IMR-90 (cell line): Measurements from ENCODE around the gene CEP170. TPM values are rescaled to one million over a fixed set of nuclear protein-coding genes. Genes with fewer than 3 reads are reported as not detected.
"Not testable (repeated sequence)": the region's sequence is repeated elsewhere in the genome, so short reads cannot be mapped to it uniquely, and the experiment has no call there.

Source experiments
- ATAC-seq: fragments of 200-7000 bp; cut with Tn5 transposase; 2 replicates; pipeline ENCODE4 v1.9.1; 2020; ENCODE audit warnings: low read depth, mild to moderate bottlenecking, moderate library complexity
- BruUV-seq: library from RNA; stranded (reverse); fragments of 400-500 nt; replicated peaks from 2 replicates; lab custom pipeline; 2021; lab: Mats Ljungman, UMichigan
- CTCF ChIA-PET: fragments of 300-600 bp; formaldehyde crosslinking; extraction: SDS; loops from one replicate; lab custom pipeline; 2021; ENCODE audit warnings: antibody characterized with exemption; lab: Yijun Ruan, JAX
- POLR2A ChIA-PET: fragments of 300-600 bp; sonication (Branson Sonifier 250); formaldehyde crosslinking; loops from one replicate; lab custom pipeline; 2022; ENCODE audit warnings: antibody characterized with exemption; ENCODE audit not compliant: unreplicated experiment; lab: Charles Lee
- DNase-seq: peaks from one replicate; pipeline ENCODE4 v3.0.0; 2013
- H2AFZ ChIP-seq: replicated peaks from 2 replicates; pipeline ENCODE3; 2013; ENCODE audit warnings: low read length, mild to moderate bottlenecking; ENCODE audit not compliant: poor library complexity
- H2AK5ac ChIP-seq: 2 replicates; pipeline ENCODE4 v1.6.1; 2013; ENCODE audit warnings: low read depth, low read length, inconsistent platforms
- H2AK9ac ChIP-seq: replicated peaks from 2 replicates; pipeline ENCODE3; 2013; ENCODE audit warnings: mild to moderate bottlenecking, low read depth, low read length, moderate library complexity; ENCODE audit not compliant: poor library complexity
- H2BK120ac ChIP-seq: 2 replicates; pipeline ENCODE4 v1.6.1; 2013; ENCODE audit warnings: low read depth, low read length, inconsistent platforms
- H2BK15ac ChIP-seq: 3 replicates; pipeline ENCODE4 v1.6.1; 2013; ENCODE audit warnings: low read depth, low read length, inconsistent platforms
- H2BK20ac ChIP-seq: 2 replicates; pipeline ENCODE4 v1.6.1; 2013; ENCODE audit warnings: low read depth, mild to moderate bottlenecking, inconsistent platforms, low read length, moderate library complexity
- H2BK5ac ChIP-seq: 2 replicates; pipeline ENCODE4 v1.6.1; 2013; ENCODE audit warnings: mild to moderate bottlenecking, low read depth, low read length, inconsistent platforms; ENCODE audit not compliant: poor library complexity, severe bottlenecking
- H3K14ac ChIP-seq: replicated peaks from 2 replicates; pipeline ENCODE4 v1.6.1; 2013; ENCODE audit warnings: low read depth, low read length, inconsistent platforms
- H3K18ac ChIP-seq: 2 replicates; pipeline ENCODE4 v1.6.1; 2013; ENCODE audit warnings: low read depth, low read length, control low read depth
- H3K23ac ChIP-seq: 2 replicates; pipeline ENCODE4 v1.6.1; 2013; ENCODE audit warnings: low read depth, low read length, inconsistent platforms
- H3K27ac ChIP-seq: 2 replicates; pipeline ENCODE4 v1.5.1; 2013; ENCODE audit warnings: mild to moderate bottlenecking, control low read depth, low read length; ENCODE audit not compliant: insufficient read depth
- H3K27me3 ChIP-seq: 2 replicates; pipeline ENCODE4 v1.6.1; 2013; ENCODE audit warnings: low read length; ENCODE audit not compliant: control insufficient read depth, insufficient read depth
- H3K36me3 ChIP-seq: 2 replicates; pipeline ENCODE4 v1.6.1; 2013; ENCODE audit warnings: low read length, mixed read lengths; ENCODE audit not compliant: control insufficient read depth, insufficient read depth
- H3K4ac ChIP-seq: 2 replicates; pipeline ENCODE4 v1.6.1; 2013; ENCODE audit warnings: low read depth, low read length, inconsistent platforms
- H3K4me1 ChIP-seq: 2 replicates; pipeline ENCODE4 v1.6.1; 2013; ENCODE audit warnings: low read length, mixed read lengths; ENCODE audit not compliant: control insufficient read depth, insufficient read depth
- H3K4me2 ChIP-seq: 2 replicates; pipeline ENCODE4 v1.6.1; 2013; ENCODE audit warnings: low read depth, mild to moderate bottlenecking, control low read depth, low read length, moderate library complexity
- H3K4me3 ChIP-seq: 2 replicates; pipeline ENCODE4 v1.5.1; 2013; ENCODE audit warnings: low read depth, mild to moderate bottlenecking, control low read depth, low read length, moderate library complexity; ENCODE audit not compliant: insufficient read depth
- H3K56ac ChIP-seq: 2 replicates; pipeline ENCODE4 v1.6.1; 2013; ENCODE audit warnings: low read length, inconsistent platforms; ENCODE audit not compliant: insufficient read depth; ENCODE audit errors: extremely low read depth
- H3K79me1 ChIP-seq, 2 experiments: 2 replicates each; pipeline ENCODE4 v1.6.1; 2013; ENCODE audit warnings: low read length in 2 of 2, inconsistent platforms in 1 of 2, low read depth in 1 of 2
- H3K9ac ChIP-seq: 2 replicates; pipeline ENCODE4 v1.6.1; 2013; ENCODE audit warnings: low read depth, low read length, control low read depth
- H3K9me1 ChIP-seq: 2 replicates; pipeline ENCODE4 v1.6.1; 2013; ENCODE audit warnings: low read length, inconsistent platforms; ENCODE audit not compliant: insufficient read depth
- H3K9me3 ChIP-seq: 2 replicates; pipeline ENCODE4 v1.6.1; 2013; ENCODE audit warnings: low read length; ENCODE audit not compliant: control insufficient read depth, insufficient read depth
- H4K20me1 ChIP-seq: 2 replicates; pipeline ENCODE4 v1.6.1; 2013; ENCODE audit warnings: low read length, inconsistent platforms; ENCODE audit not compliant: insufficient read depth
- H4K5ac ChIP-seq: 2 replicates; pipeline ENCODE4 v1.6.1; 2013; ENCODE audit warnings: mild to moderate bottlenecking, low read depth, low read length, control low read depth
- H4K8ac ChIP-seq, 2 experiments: 2 replicates each; pipeline ENCODE4 v1.6.1; 2013; ENCODE audit warnings: low read depth in 2 of 2, low read length in 2 of 2, control low read depth in 1 of 2, inconsistent platforms in 1 of 2
- H4K91ac ChIP-seq: 2 replicates; pipeline ENCODE4 v1.6.1; 2013; ENCODE audit warnings: low read depth, low read length, inconsistent platforms; ENCODE audit not compliant: insufficient read depth
- WGBS, 2 experiments: methylation state at CpG; one replicate each; pipeline versions ENCODE4 v1.1.5 to v1.1.7; 2013; ENCODE audit warnings: missing lambda C conversion rate in 2 of 2; ENCODE audit not compliant: insufficient read length in 1 of 2; ENCODE audit errors: extremely low coverage in 2 of 2; 5-methylcytosine and 5-hydroxymethylcytosine counted together
- dilution Hi-C: fragments of 300-500 bp; cut with HindIII; formaldehyde crosslinking; loops from one replicate; pipeline ENCODE4 v1.14.3; 2018; ENCODE audit warnings: low sequenced_read_pairs; ENCODE audit not compliant: unreplicated experiment
- in situ Hi-C: fragments of 300-500 bp; cut with MboI; formaldehyde crosslinking; loops from 3 replicates; pipeline ENCODE4 v1.14.3; 2019; ENCODE audit warnings: low sequenced_read_pairs, inconsistent platforms, mixed read lengths
- intact Hi-C: fragments of 100-400 bp; cut with micrococcal nuclease; formaldehyde crosslinking; loops from 2 replicates; pipeline ENCODE4 v1.10.0; 2022
- polyA plus RNA-seq, 3 experiments: library from polyadenylated mRNA; depleted of rRNA; stranded (reverse); fragments of >200 nt; gene quantifications; 2 replicates each; pipeline ENCODE4 v1.2.3, GENCODE V29; 2012; ENCODE audit warnings: low replicate concordance in 1 of 3
- total RNA-seq: library from RNA; depleted of rRNA; stranded (reverse); fragments of >200 nt; gene quantifications from 2 replicates; pipeline ENCODE4 v1.2.3, GENCODE V29; 2012

CEP170 gene
- total and polyA plus RNA-seq, 2 of the 4 experiments (the other 2 are of a cell fraction) = 65.8 to 151 TPM

DNA sequence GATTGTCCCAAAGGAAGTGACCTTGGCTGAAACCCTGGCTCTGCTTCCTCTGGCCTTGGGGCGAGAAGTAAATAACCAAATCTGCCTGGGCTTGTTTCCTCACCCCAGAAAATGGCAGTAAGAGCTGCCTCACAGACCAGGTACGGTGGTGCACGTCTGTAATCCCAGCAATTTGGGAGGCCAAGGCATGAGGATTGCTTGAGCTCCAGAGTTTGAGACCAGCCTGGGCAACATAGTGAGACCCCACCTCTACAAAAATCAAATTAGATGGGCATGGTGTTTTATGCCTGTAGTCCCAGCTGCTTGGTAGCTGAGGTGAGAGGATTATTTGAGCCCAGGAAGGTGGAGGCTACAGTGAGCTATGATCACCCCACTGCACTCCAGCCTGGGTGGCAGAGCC, 140.3 kb downstream of the CEP170 start:
- H3K27me3 ChIP-seq, CTCF ChIA-PET, H4K91ac ChIP-seq, H3K9ac ChIP-seq, H4K20me1 ChIP-seq, H3K4me1 ChIP-seq, ATAC-seq, H3K79me1 ChIP-seq, H3K9me1 ChIP-seq, H3K4ac ChIP-seq, dilution Hi-C loops, H2BK20ac ChIP-seq, H3K23ac ChIP-seq, H2BK120ac ChIP-seq, H3K27ac ChIP-seq, H3K56ac ChIP-seq, H3K14ac ChIP-seq, H2AFZ ChIP-seq, in situ Hi-C loops, DNase-seq, POLR2A ChIA-PET, H2BK5ac ChIP-seq, H4K8ac ChIP-seq, H3K18ac ChIP-seq, H3K36me3 ChIP-seq, H3K4me2 ChIP-seq, intact Hi-C loops, BruUV-seq, H3K4me3 ChIP-seq, H4K5ac ChIP-seq, H3K9me3 ChIP-seq, H2BK15ac ChIP-seq, H2AK9ac ChIP-seq, H2AK5ac ChIP-seq: not testable (repeated sequence)
- WGBS, 2 experiments = no CpG with 5 or more reads among the region's 3 CpGs

DNA sequence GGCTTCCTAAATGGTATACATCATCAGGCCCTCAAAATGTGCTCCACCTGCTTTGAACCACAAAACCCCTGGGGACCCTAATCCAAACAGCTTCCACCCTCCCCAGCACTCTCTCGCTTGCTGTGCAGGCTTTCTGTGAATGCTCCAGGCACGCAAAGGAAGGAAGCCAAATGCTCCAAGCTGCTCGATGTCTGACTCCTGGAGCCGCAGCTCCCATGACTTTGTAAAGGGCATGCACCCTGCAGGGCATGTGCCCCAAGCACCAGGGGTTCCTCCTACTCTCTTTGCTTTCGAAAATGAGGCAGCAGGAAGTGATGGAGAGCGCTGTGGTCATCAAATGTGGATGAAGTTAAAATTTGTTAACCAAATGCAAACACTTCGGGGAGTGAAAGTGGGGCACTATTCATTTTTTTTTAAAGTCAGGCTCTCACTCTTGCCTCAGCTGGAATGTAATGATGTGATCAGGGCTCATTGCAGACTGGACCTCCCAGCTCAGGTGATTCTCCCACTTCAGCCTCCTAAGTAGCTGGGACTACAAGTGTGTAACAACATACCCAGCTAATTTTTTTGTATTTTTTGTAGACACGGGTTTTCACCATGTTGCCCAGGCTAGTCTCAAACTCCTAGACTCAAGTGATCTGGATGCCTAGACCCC, 140.9 kb downstream of the CEP170 start:
- H3K23ac ChIP-seq, dilution Hi-C loops, BruUV-seq, H3K9me1 ChIP-seq, H4K8ac ChIP-seq, H3K14ac ChIP-seq, H3K27me3 ChIP-seq, H3K4ac ChIP-seq, H2BK20ac ChIP-seq, H2AK9ac ChIP-seq, H3K36me3 ChIP-seq, H3K9me3 ChIP-seq, H3K18ac ChIP-seq, intact Hi-C loops, H2AFZ ChIP-seq, H4K5ac ChIP-seq, H2BK120ac ChIP-seq, H2AK5ac ChIP-seq, H3K79me1 ChIP-seq, H3K9ac ChIP-seq, H2BK15ac ChIP-seq, H3K4me1 ChIP-seq, in situ Hi-C loops, H2BK5ac ChIP-seq, H4K20me1 ChIP-seq, H3K27ac ChIP-seq, H4K91ac ChIP-seq, POLR2A ChIA-PET, CTCF ChIA-PET, H3K56ac ChIP-seq: not testable (repeated sequence)
- H3K4me3 ChIP-seq = 0 out of 2 replicates have a peak overlapping the region, but pooled peaks have one; percentile 7
- 27% methylated on average over 3 of the region's 8 CpGs; no CpG with 5 or more reads in 1 of the 2 experiments for WGBS, 2 experiments
- DNase-seq (peak; percentile 22), ATAC-seq (peak; percentile 87)
- H3K4me2 ChIP-seq = peak overlapping the region; percentile 67
